KMS-11 (cell line): ENCODE measurements around the gene CRYAB.

Source experiments
- H2AFZ ChIP-seq: fragments of 200-600 bp; sonication (generic); 2 replicates; pipeline ENCODE4 v1.6.1; 2016; ENCODE audit warnings: antibody characterized with exemption, mixed run types, low read depth
- H3K27ac ChIP-seq: fragments of 200-600 bp; sonication (generic); 2 replicates; pipeline ENCODE4 v1.6.1; 2016; ENCODE audit warnings: mild to moderate bottlenecking, mixed run types
- H3K27me3 ChIP-seq: fragments of 200-600 bp; sonication (generic); 2 replicates; pipeline ENCODE4 v1.6.1; 2017; ENCODE audit warnings: mild to moderate bottlenecking, low read depth, mixed run types, moderate library complexity; ENCODE audit not compliant: insufficient read depth
- H3K36me3 ChIP-seq: fragments of 200-600 bp; sonication (generic); 2 replicates; pipeline ENCODE4 v1.6.1; 2017; ENCODE audit warnings: mild to moderate bottlenecking, mixed run types; ENCODE audit not compliant: insufficient read depth
- H3K4me1 ChIP-seq: fragments of 200-600 bp; sonication (generic); 2 replicates; pipeline ENCODE4 v1.6.1; 2016; ENCODE audit warnings: mild to moderate bottlenecking, low read depth, mixed run types; ENCODE audit not compliant: poor library complexity, severe bottlenecking
- H3K4me2 ChIP-seq: fragments of 200-600 bp; sonication (generic); 2 replicates; pipeline ENCODE4 v1.7.0; 2016; ENCODE audit warnings: mild to moderate bottlenecking, mixed run types
- H3K4me3 ChIP-seq: fragments of 200-600 bp; sonication (generic); IDR thresholded peaks from 2 replicates; pipeline ENCODE4 v1.6.1; 2017; ENCODE audit warnings: low read depth, low read length, mixed read lengths; ENCODE audit not compliant: insufficient read depth
- H3K79me2 ChIP-seq: fragments of 200-600 bp; sonication (generic); 2 replicates; pipeline ENCODE4 v1.6.1; 2016; ENCODE audit warnings: low read depth, mixed run types; ENCODE audit not compliant: insufficient read depth
- H3K9ac ChIP-seq: fragments of 200-600 bp; sonication (generic); 2 replicates; pipeline ENCODE4 v1.6.1; 2016; ENCODE audit warnings: mild to moderate bottlenecking, mixed run types
- H4K20me1 ChIP-seq: fragments of 200-600 bp; sonication (generic); 2 replicates; pipeline ENCODE4 v1.6.1; 2016; ENCODE audit warnings: mild to moderate bottlenecking, mixed run types; ENCODE audit not compliant: insufficient read depth
- CTCF ChIP-seq: fragments of 200-600 bp; sonication (generic); conservative IDR thresholded peaks from 2 replicates; pipeline ENCODE4 v1.6.1; 2017; ENCODE audit warnings: low read depth, mild to moderate bottlenecking, antibody characterized with exemption, low read length, moderate library complexity, mixed read lengths

CRYAB gene

GRCh38 chr11:111937461-111937769 lies 25.8 kb upstream of the CRYAB start:
- H3K9ac ChIP-seq = peak overlapping the region; percentile 55; the same call in 1 of the 2 replicates
- no peak overlapping the region for H3K27ac ChIP-seq
- peak overlapping the region; percentile 85 for H2AFZ ChIP-seq
- no peaks in the 10 kb centered on the region for H3K79me2 ChIP-seq
- H3K4me2 ChIP-seq = peak overlapping the region; percentile 77
- peaks cover 15% of the 10 kb centered on the region for H3K4me1 ChIP-seq
- no peaks in the 10 kb centered on the region for H3K27me3 ChIP-seq
- TF ChIP-seq CTCF = no peak
- no peaks in the 10 kb centered on the region for H4K20me1 ChIP-seq
- H3K4me3 ChIP-seq = peak overlapping the region; percentile 20
- no peaks in the 10 kb centered on the region for H3K36me3 ChIP-seq

GRCh38 chr11:111936040-111936540 lies 24.5 kb upstream of the CRYAB start:
- H3K4me1 ChIP-seq = peaks cover 18% of the 10 kb centered on the region
- TF ChIP-seq CTCF = no peak
- peak overlapping the region; percentile 85 for H2AFZ ChIP-seq
- H3K27me3 ChIP-seq = no peaks in the 10 kb centered on the region
- H3K79me2 ChIP-seq = no peaks in the 10 kb centered on the region
- no peak overlapping the region for H3K27ac ChIP-seq
- H3K36me3 ChIP-seq = no peaks in the 10 kb centered on the region
- peak overlapping the region; percentile 77 for H3K4me2 ChIP-seq
- peak overlapping the region; percentile 20 for H3K4me3 ChIP-seq
- H4K20me1 ChIP-seq = no peaks in the 10 kb centered on the region
- H3K9ac ChIP-seq = peak overlapping the region; percentile 55; the same call in 1 of the 2 replicates

GRCh38 chr11:111935317-111936039 lies 23.9 kb upstream of the CRYAB start:
- Histone ChIP-seq H3K4me3 (no peak overlapping the region), H3K4me1 (peaks cover 18% of the 10 kb centered on the region), H3K79me2 (no peaks in the 10 kb centered on the region), H3K36me3 (no peaks in the 10 kb centered on the region), H3K27me3 (no peaks in the 10 kb centered on the region), H3K9ac (no peak overlapping the region), H2AFZ (peak overlapping the region; percentile 85), H3K4me2 (peak overlapping the region; percentile 77), H4K20me1 (no peaks in the 10 kb centered on the region), H3K27ac (no peak overlapping the region)
- TF ChIP-seq CTCF = no peak

- Histone ChIP-seq H3K79me2 (no peaks in the 10 kb centered on the region), H3K4me2 (no peak overlapping the region), H3K9ac (no peak overlapping the region), H4K20me1 (no peaks in the 10 kb centered on the region), H2AFZ (no peak overlapping the region), H3K4me1 (peaks cover 18% of the 10 kb centered on the region), H3K27me3 (no peaks in the 10 kb centered on the region), H3K27ac (no peak overlapping the region), H3K36me3 (no peaks in the 10 kb centered on the region), H3K4me3 (no peak overlapping the region)
- TF ChIP-seq CTCF = no peak
Observed at GRCh38 chr11:111934306-111934705, 22.7 kb upstream of the CRYAB start.
